Nephron progenitor cell (in vitro differentiated cells): ENCODE results near the gene PALLD.

ENCODE experiments used
- DNase-seq: peaks from one replicate; pipeline ENCODE4 v3.0.0; 2021
- H3K27ac Mint-ChIP-seq: 2 replicates; pipeline ENCODE4 v1.8.0; 2021; ENCODE audit warnings: mild to moderate bottlenecking, moderate library complexity, mixed read lengths
- H3K27me3 Mint-ChIP-seq: 2 replicates; pipeline ENCODE4 v1.8.0; 2021; ENCODE audit warnings: mild to moderate bottlenecking, low read depth, mixed read lengths; ENCODE audit not compliant: poor library complexity
- H3K36me3 Mint-ChIP-seq: 2 replicates; pipeline ENCODE4 v1.8.0; 2021; ENCODE audit warnings: low read depth, mixed read lengths
- H3K4me1 Mint-ChIP-seq: 2 replicates; pipeline ENCODE4 v1.8.0; 2021; ENCODE audit warnings: mixed read lengths
- H3K4me3 Mint-ChIP-seq: 2 replicates; pipeline ENCODE4 v1.8.0; 2021; ENCODE audit warnings: mild to moderate bottlenecking, moderate library complexity, mixed read lengths
- H3K9me3 Mint-ChIP-seq: 2 replicates; pipeline ENCODE4 v1.8.0; 2021; ENCODE audit warnings: mild to moderate bottlenecking, moderate library complexity, mixed read lengths
- CTCF ChIP-seq: fragments of 200-600 bp; sonication (generic); IDR thresholded peaks from 2 replicates; pipeline ENCODE4 v1.5.0; 2021; ENCODE audit warnings: antibody characterized with exemption

PALLD gene

GRCh38 chr4:168715896-168716295 lies 219.0 kb downstream of the PALLD start:
- Mint-ChIP-seq H3K27ac (no peak overlapping the region), H3K36me3 (peaks cover 65% of the 10 kb centered on the region), H3K4me3 (no peak overlapping the region), H3K27me3 (no peaks in the 10 kb centered on the region), H3K9me3 (peaks cover 4% of the 10 kb centered on the region), H3K4me1 (peaks cover 34% of the 10 kb centered on the region)
- no peak for TF ChIP-seq CTCF
- DNase-seq, result no peak

GRCh38 chr4:168716406-168717129 lies 219.7 kb downstream of the PALLD start:
- H3K4me1 Mint-ChIP-seq, result peaks cover 27% of the 10 kb centered on the region
- no peak for DNase-seq
- no peak for TF ChIP-seq CTCF
- H3K36me3 Mint-ChIP-seq, result peaks cover 67% of the 10 kb centered on the region
- no peak overlapping the region for H3K27ac Mint-ChIP-seq
- H3K9me3 Mint-ChIP-seq, result peaks cover 4% of the 10 kb centered on the region
- no peaks in the 10 kb centered on the region for H3K27me3 Mint-ChIP-seq
- no peak overlapping the region for H3K4me3 Mint-ChIP-seq

- H3K27me3 Mint-ChIP-seq, result no peaks in the 10 kb centered on the region
- peaks cover 4% of the 10 kb centered on the region for H3K9me3 Mint-ChIP-seq
- no peak for DNase-seq
- peaks cover 73% of the 10 kb centered on the region for H3K36me3 Mint-ChIP-seq
- H3K4me3 Mint-ChIP-seq, result no peak overlapping the region
- H3K4me1 Mint-ChIP-seq, result peaks cover 17% of the 10 kb centered on the region
- H3K27ac Mint-ChIP-seq, result no peak overlapping the region
- no peak for TF ChIP-seq CTCF
These were observed 221.0 kb downstream of the PALLD start for GRCh38 chr4:168717847-168718246.

GRCh38 chr4:168719725-168720124 lies 222.9 kb downstream of the PALLD start:
- no peaks in the 10 kb centered on the region for H3K27me3 Mint-ChIP-seq
- H3K27ac Mint-ChIP-seq, result no peak overlapping the region
- peaks cover under 1% of the 10 kb centered on the region for H3K4me1 Mint-ChIP-seq
- DNase-seq, result no peak
- no peak overlapping the region for H3K4me3 Mint-ChIP-seq
- TF ChIP-seq CTCF, result no peak
- H3K36me3 Mint-ChIP-seq, result peaks cover 85% of the 10 kb centered on the region
- peaks cover 4% of the 10 kb centered on the region for H3K9me3 Mint-ChIP-seq

GRCh38 chr4:168720396-168720900 lies 223.6 kb downstream of the PALLD start:
- no peak for TF ChIP-seq CTCF
- Mint-ChIP-seq H3K9me3 (peaks cover 8% of the 10 kb centered on the region), H3K36me3 (peaks cover 84% of the 10 kb centered on the region), H3K27me3 (no peaks in the 10 kb centered on the region), H3K27ac (no peak overlapping the region), H3K4me3 (no peak overlapping the region), H3K4me1 (no peaks in the 10 kb centered on the region)
- no peak for DNase-seq

GRCh38 chr4:168722391-168722790 lies 225.5 kb downstream of the PALLD start:
- Mint-ChIP-seq H3K4me3 (no peak overlapping the region), H3K36me3 (peaks cover 84% of the 10 kb centered on the region), H3K27ac (no peak overlapping the region), H3K9me3 (peaks cover 24% of the 10 kb centered on the region), H3K4me1 (no peaks in the 10 kb centered on the region), H3K27me3 (no peaks in the 10 kb centered on the region)
- DNase-seq, result no peak
- TF ChIP-seq CTCF, result no peak
